Adrenal gland (tissue), 12 donors: ENCODE measurements around the gene SLC25A51. TPM values are rescaled to one million over a fixed set of nuclear protein-coding genes. Genes with fewer than 3 reads are reported as not detected.

Experiments
- DNase-seq, 7 donors: peaks; one replicate each; pipeline ENCODE4 v3.0.0-alpha.2; 2019 to 2020
- H3K27ac ChIP-seq, 5 donors: fragments of 200-600 bp; sonication (generic) in 4 of 5; 1 replicate in 3 of 5; 2 replicates in 2 of 5; pipeline versions ENCODE4 v1.5.1 to v1.8.0; 2016 to 2020; ENCODE audit warnings: mild to moderate bottlenecking in 1 of 5
- H3K27me3 ChIP-seq: fragments of 200-600 bp; 2 replicates; pipeline ENCODE4 v1.8.0; 2021
- H3K36me3 ChIP-seq, 2 donors: fragments of 200-600 bp; replicated peaks in 1 of 2; 1 replicate in 1 of 2; 2 replicates in 1 of 2; pipeline versions ENCODE4 v1.5.1 to v1.8.0; 2018 to 2022
- H3K4me1 ChIP-seq, 2 donors: fragments of 200-600 bp; replicated peaks in 1 of 2; 1 replicate in 1 of 2; 2 replicates in 1 of 2; pipeline versions ENCODE4 v1.5.1 to v1.8.0; 2018 to 2021
- H3K4me3 ChIP-seq, 4 donors: fragments of 200-600 bp; sonication (generic) in 3 of 4; one replicate each; pipeline ENCODE4 v1.5.1; 2016 to 2018
- H3K9me3 ChIP-seq, 3 donors: fragments of 200-600 bp; sonication (generic) in 1 of 3; replicated peaks in 1 of 3; 1 replicate in 2 of 3; 2 replicates in 1 of 3; pipeline versions ENCODE4 v1.5.1 to v1.8.0; 2016 to 2021
- CTCF ChIP-seq, 6 experiments: fragments of 450-650 bp in 4 of 6; fragments of 200-600 bp in 2 of 6; sonication (generic) in 1 of 6; IDR thresholded peaks; 1 replicate in 5 of 6; 2 replicates in 1 of 6; pipeline versions ENCODE4 v1.5.1 to v1.8.0; 2016 to 2021; ENCODE audit warnings: antibody characterized with exemption in 6 of 6, mild to moderate bottlenecking in 2 of 6, moderate library complexity in 1 of 6
- POLR2A ChIP-seq, 2 donors: fragments of 450-650 bp; IDR thresholded peaks; one replicate each; pipeline ENCODE4 v1.6.1; 2017; ENCODE audit warnings: antibody characterized with exemption in 2 of 2, mild to moderate bottlenecking in 2 of 2, moderate library complexity in 1 of 2
- WGBS, 4 donors: extraction: QIAGEN DNeasy Blood & Tissue Kit in 2 of 4; methylation state at CpG; one replicate each; pipeline versions ENCODE4 v1.1.5 to v1.1.7; 2013 to 2017; 5-methylcytosine and 5-hydroxymethylcytosine counted together
- intact Hi-C, 2 donors: fragments of 100-400 bp; cut with DNase I; formaldehyde crosslinking; loops; one replicate each; pipeline versions ENCODE4 v1.14.1 to v1.15.0; 2022 to 2023
- polyA plus RNA-seq, 3 donors: library from polyadenylated mRNA; stranded (reverse); fragments of 200-250 nt in 2 of 3; fragments of 350-450 nt in 1 of 3; fragmentation: Illumina TruSeq in 1 of 3; extraction: RNeasy Lipid Tissue Mini Kit (QIAGEN cat#74804) in 1 of 3; gene quantifications; one replicate each; pipeline ENCODE4 v1.2.3, GENCODE V29; 2013 to 2014
- small RNA-seq, 2 donors: library from RNA; depleted of rRNA; stranded (forward); fragments of <200 nt; gene quantifications; one replicate each; pipeline ENCODE3, GENCODE V24; 2016
- total RNA-seq, 9 donors: library from RNA; depleted of rRNA in 4 of 9; stranded (reverse); fragments of >200 nt in 4 of 9; fragments of 120-200 nt in 1 of 9; fragmentation: NEBNext Ultra II Directional in 1 of 9; extraction: Animal tissue kit (Norgen Biotek cat#: 25700) in 1 of 9; gene quantifications; one replicate each; pipeline versions ENCODE4 v1.1.0 to v1.2.4, GENCODE V29; 2013 to 2023
- donor health status: healthy with polysubstance abuse.
- donor health status: Bipolar disorder and iron deficiency.
- donor health status: DM: yes; HTN: yes; CAD: no.
- donor health status: DM: no; HTN: no; CAD: no.
- donor health status: DM: no; HTN: no; CAD: no.
- donor health status: DM: yes; HTN: yes; CAD: no.

The SLC25A51 gene
- total and polyA plus RNA-seq, 12 donors: 3.8 to 28.3 (median 20.7) TPM

DNA sequence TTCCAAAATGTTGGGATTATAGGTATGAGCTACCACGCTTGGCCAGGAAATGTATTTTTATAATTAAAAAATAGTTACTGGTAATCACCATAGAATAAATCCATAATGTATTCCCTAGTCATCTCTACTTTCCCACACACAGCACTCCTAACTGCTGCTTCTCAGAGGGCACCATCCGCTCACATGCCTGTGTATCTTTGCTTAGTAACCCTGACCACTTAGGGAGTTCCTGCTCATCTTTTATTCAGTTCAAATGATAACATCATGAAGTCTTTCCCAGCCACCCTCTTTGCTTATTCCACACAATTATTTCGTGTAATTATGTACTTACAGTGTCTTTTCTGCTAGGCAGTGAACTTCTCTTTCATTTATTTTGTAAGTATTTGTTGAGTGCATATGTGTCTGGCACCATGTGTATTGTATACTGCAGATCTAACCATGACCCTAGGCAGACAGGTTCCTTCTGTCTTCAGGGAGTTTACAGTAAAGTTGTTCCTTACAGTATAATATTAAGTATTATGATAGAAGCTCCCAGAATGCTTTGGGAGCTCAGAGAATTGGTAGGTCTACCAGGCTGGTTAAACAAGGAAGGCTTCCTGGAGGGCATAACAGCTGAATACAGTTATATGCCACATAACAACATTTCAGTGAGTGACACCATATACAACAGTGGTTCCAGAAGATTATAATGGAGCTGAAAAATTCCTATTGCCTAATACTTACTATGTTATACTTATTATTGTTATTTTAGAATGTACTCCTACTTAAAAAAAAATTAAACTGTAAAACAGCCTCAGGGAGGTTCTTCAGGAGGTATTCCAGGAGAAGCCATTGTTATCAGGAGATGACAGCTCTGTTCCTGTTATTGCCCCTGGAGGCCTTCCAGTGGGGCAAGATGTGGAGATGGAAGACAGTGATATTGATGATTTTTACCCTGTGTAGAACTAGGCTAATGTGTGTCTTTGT lies 64.1 kb downstream of the SLC25A51 start:
- TF ChIP-seq CTCF (IDR thresholded peaks at IDR 0.05) (no peak), POLR2A (IDR thresholded peaks at IDR 0.05) (no peak)
- H3K27ac ChIP-seq: no peak overlapping the region
- no peak overlapping the region for H3K4me3 ChIP-seq
- no peaks in the 10 kb centered on the region for H3K27me3 ChIP-seq
- peaks cover 0 to 5% of the 10 kb centered on the region in 2 donors for H3K4me1 ChIP-seq
- WGBS, 4 donors: 95 to 96% (median 96%) methylated on average over 3 of the region's 3 CpGs
- H3K9me3 ChIP-seq: no peaks in the 10 kb centered on the region
- H3K36me3 ChIP-seq: peaks cover 0 to 6% of the 10 kb centered on the region in 2 donors
- intact Hi-C loops: loop anchor here in 1 of 2 donors (10.0 kb wide), 1 partner anchor 55 kb away; the partner anchor contains the start of gene EXOSC3
- no peak for DNase-seq

Small RNA genes within 50 kb of the gene (small RNA-seq; reads per million reads assigned to genes)
- 0 reads per million in 2 donors for gene RNU7-124P

Other genes with a start within 250 kb of the SLC25A51 start
- 10 to 100 TPM in 2 of 9 donors, 1 to 10 TPM in 7; 2.9 to 12.1 (median 7.3) TPM for gene TRMT10B, start 150.3 kb downstream of the SLC25A51 start, total RNA-seq
- gene TRMT10B, start 150.3 kb downstream of the SLC25A51 start, polyA plus RNA-seq: 10 to 100 TPM in 2 of 3 donors, 1 to 10 TPM in 1; 9.0 to 13.0 (median 10.1) TPM
- 10 to 100 TPM; 32.2 to 67.8 (median 43.8) TPM for gene EXOSC3, start 119.1 kb downstream of the SLC25A51 start, total RNA-seq
- gene EXOSC3, start 119.1 kb downstream of the SLC25A51 start, polyA plus RNA-seq: 10 to 100 TPM; 12.5 to 51.0 (median 21.9) TPM
- 10 to 100 TPM; 30.3 to 60.6 (median 48.0) TPM for gene DCAF10, start 103.3 kb downstream of the SLC25A51 start, total RNA-seq
- gene DCAF10, start 103.3 kb downstream of the SLC25A51 start, polyA plus RNA-seq: 10 to 100 TPM in 1 of 3 donors, 1 to 10 TPM in 2; 7.1 to 53.8 (median 9.2) TPM
- 10 to 100 TPM in 6 of 9 donors, 1 to 10 TPM in 3; 3.2 to 21.2 (median 13.5) TPM for gene SHB, start 165.1 kb upstream of the SLC25A51 start, total RNA-seq
- 1 to 10 TPM; 6.0 to 7.9 (median 6.8) TPM for gene SHB, start 165.1 kb upstream of the SLC25A51 start, polyA plus RNA-seq